H1 (cell line): ENCODE data around the gene DYSF.

Experiments used
- CHD1 ChIP-seq: IDR thresholded peaks from 2 replicates; pipeline ENCODE4 v1.6.1; 2012; ENCODE audit warnings: low read depth, low read length, improper control_type of control experiment
- CHD2 ChIP-seq: IDR thresholded peaks from 2 replicates; pipeline ENCODE4 v1.6.1; 2012; ENCODE audit warnings: low read length, improper control_type of control experiment
- CTCF ChIP-seq, 3 experiments: IDR thresholded peaks; 1 replicate in 2 of 3; 2 replicates in 1 of 3; pipeline versions ENCODE4 v1.5.1 to v1.6.1; 2011; ENCODE audit warnings: low read length in 3 of 3, mild to moderate bottlenecking in 3 of 3, inconsistent platforms in 2 of 3, low read depth in 1 of 3, moderate library complexity in 1 of 3; ENCODE audit not compliant: insufficient read depth in 1 of 3; ENCODE audit errors: control extremely low read depth in 1 of 3
- POLR2AphosphoS5 ChIP-seq: IDR thresholded peaks from 2 replicates; pipeline ENCODE4 v1.6.1; 2011; ENCODE audit warnings: low read depth, low read length

DNA sequence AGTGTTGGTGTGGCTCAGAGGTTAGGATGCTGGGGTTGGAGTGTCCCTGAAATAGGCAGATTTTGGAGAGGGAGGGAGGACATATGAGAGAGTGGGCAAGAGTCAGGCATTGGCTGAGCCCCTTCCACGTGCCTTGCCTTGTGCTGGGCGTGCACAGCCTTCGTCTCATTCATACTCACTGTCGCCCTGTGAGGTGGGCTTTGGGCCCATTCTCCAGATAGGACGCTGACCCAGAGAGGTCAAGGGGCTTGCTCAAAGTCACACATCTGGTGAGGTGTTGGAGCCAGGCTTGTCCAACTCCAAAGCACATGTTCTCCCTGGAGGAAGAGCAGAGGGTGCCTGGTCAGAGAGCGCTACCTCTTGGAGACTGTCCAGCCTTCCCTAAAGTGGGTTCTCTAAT lies 166.8 kb downstream of the DYSF start:
- TF ChIP-seq POLR2AphosphoS5 (no peak), CHD1 (no peak), CHD2 (no peak), CTCF (IDR thresholded peaks at IDR 0.05; ENCODE audit: control extremely low read depth in 1 of 3, insufficient read depth in 1 of 3, low read depth in 1 of 3, low read length in 3 of 3) (no peak)
